Ovary (tissue), 3 donors: ENCODE data around the gene ZSWIM6.

Source experiments
- EP300 ChIP-seq: sonication (generic); formaldehyde crosslinking; IDR thresholded peaks from one replicate; pipeline ENCODE4 v1.6.1; 2017; ENCODE audit warnings: antibody characterized with exemption
- POLR2A ChIP-seq: fragments of 450-650 bp; IDR thresholded peaks from one replicate; pipeline ENCODE4 v1.6.1; 2017; ENCODE audit warnings: antibody characterized with exemption, mild to moderate bottlenecking, moderate library complexity
- TF ChIP-seq, protein P1 (sequence below), 3 donors: fragments of 450-650 bp in 2 of 3; fragments of 200-600 bp in 1 of 3; IDR thresholded peaks; one replicate each; pipeline versions ENCODE4 v1.5.1 to v1.8.0; 2016 to 2022; ENCODE audit warnings: antibody characterized with exemption in 3 of 3, mild to moderate bottlenecking in 1 of 3
- donor health status: DM: no; HTN: no; CAD: no.

DNA sequence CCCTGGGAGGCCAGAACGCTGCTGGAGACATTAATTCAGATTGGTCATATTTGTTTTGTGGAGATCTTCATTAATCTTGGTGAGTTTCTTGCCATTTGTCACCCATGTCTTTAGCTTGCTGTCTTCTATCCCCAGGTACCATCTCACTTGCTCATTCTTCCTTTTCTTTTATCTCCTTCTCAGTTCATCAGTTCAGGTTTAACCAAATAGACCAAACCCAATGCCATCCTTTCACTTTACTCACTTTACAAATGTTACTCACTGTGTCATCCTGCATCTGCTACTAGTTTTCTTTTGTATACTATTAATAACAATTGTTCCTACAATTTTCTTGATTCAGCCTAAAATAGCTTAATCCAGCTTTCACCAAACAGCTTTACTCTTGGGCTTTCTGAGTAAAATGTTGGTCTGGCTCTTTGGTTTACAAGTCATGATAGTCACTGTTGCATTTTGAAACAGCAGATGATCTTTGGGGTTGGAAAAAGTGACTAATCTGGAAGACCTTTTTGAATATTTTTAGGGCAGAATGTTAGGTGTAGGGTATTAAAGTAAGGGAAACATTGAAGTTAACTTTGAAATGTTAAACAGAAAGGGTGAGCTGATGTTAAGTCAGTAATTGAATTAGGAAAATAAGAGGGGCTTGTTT, 246.9 kb downstream of the ZSWIM6 start:
- TF ChIP-seq POLR2A (no peak), EP300 (no peak)
- TF ChIP-seq, protein P1, sequence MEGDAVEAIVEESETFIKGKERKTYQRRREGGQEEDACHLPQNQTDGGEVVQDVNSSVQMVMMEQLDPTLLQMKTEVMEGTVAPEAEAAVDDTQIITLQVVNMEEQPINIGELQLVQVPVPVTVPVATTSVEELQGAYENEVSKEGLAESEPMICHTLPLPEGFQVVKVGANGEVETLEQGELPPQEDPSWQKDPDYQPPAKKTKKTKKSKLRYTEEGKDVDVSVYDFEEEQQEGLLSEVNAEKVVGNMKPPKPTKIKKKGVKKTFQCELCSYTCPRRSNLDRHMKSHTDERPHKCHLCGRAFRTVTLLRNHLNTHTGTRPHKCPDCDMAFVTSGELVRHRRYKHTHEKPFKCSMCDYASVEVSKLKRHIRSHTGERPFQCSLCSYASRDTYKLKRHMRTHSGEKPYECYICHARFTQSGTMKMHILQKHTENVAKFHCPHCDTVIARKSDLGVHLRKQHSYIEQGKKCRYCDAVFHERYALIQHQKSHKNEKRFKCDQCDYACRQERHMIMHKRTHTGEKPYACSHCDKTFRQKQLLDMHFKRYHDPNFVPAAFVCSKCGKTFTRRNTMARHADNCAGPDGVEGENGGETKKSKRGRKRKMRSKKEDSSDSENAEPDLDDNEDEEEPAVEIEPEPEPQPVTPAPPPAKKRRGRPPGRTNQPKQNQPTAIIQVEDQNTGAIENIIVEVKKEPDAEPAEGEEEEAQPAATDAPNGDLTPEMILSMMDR (IDR thresholded peaks at IDR 0.05) = no peak
